ENCODE measurements around the gene H2AZ1. TPM values are rescaled to one million over a fixed set of nuclear protein-coding genes. Genes with fewer than 3 reads are reported as not detected.
A peak's percentile ranks its signal among the peaks of the same experiment; 100 is the strongest.

H2AZ1 gene
- total and polyA plus RNA-seq, 4 donors, result 86.6 to 189 (median 114) TPM

- no peaks in the 10 kb centered on the region for H3K36me3 ChIP-seq (ENCODE audit: control insufficient read depth in 1 of 2, insufficient read depth in 2 of 2, low read length in 1 of 2)
- intact Hi-C loops (cut with DNase I), result loop anchor here (2.0 to 5.0 kb wide), 4 partner anchors 55 to 387 kb away; partner anchors contain the start of gene LAMTOR3 (in 2 of the 2)
- ATAC-seq (ENCODE audit: low FRiP score) (no peak), DNase-seq (no peak)
- no peaks in the 10 kb centered on the region for H3K4me1 ChIP-seq (ENCODE audit: control insufficient read depth in 1 of 2, insufficient read depth in 2 of 2, low read length in 2 of 2)
- no peaks in the 10 kb centered on the region for H3K9me3 ChIP-seq (ENCODE audit: control insufficient read depth, low read length)
- H3K27ac ChIP-seq (ENCODE audit: low read depth in 1 of 2, low read length in 2 of 2), result peak overlapping the region; percentile 17 to 23
- WGBS, 2 donors, result 52 to 60% methylated on average over 4 of the region's 4 CpGs
- H3K4me3 ChIP-seq (ENCODE audit: low read length in 2 of 2), result no peak overlapping the region
- no peaks in the 10 kb centered on the region for H3K27me3 ChIP-seq (ENCODE audit: control insufficient read depth in 1 of 2, insufficient read depth in 2 of 2, low read length in 1 of 2)
Measured at GRCh38 chr4:99947608-99948007, 2.5 kb downstream of the H2AZ1 start.

- Histone ChIP-seq H3K36me3 (ENCODE audit: control insufficient read depth in 1 of 2, insufficient read depth in 2 of 2, low read length in 1 of 2) (no peaks in the 10 kb centered on the region), H3K27me3 (ENCODE audit: control insufficient read depth in 1 of 2, insufficient read depth in 2 of 2, low read length in 1 of 2) (no peaks in the 10 kb centered on the region), H3K4me3 (ENCODE audit: low read length in 2 of 2) (peak overlapping the region; percentile 78 to 97), H3K9me3 (ENCODE audit: control insufficient read depth, low read length) (no peaks in the 10 kb centered on the region), H3K4me1 (ENCODE audit: control insufficient read depth in 1 of 2, insufficient read depth in 2 of 2, low read length in 2 of 2) (no peaks in the 10 kb centered on the region), H3K27ac (ENCODE audit: low read depth in 1 of 2, low read length in 2 of 2) (peak overlapping the region; percentile 23 to 97)
- whole genome bisulfite sequencing, 2 donors, result 9 to 10% methylated on average over 8 of the region's 8 CpGs
- no peak for DNase-seq
- no peak for ATAC-seq (ENCODE audit: low FRiP score)
- intact Hi-C loops (cut with DNase I), result loop anchor here (2.0 to 5.0 kb wide), 3 partner anchors 55 to 384 kb away; partner anchors contain the start of gene LAMTOR3 (in 2 of the 2)
Measured at GRCh38 chr4:99947190-99947578, 2.9 kb downstream of the H2AZ1 start.

- 1% methylated on average over 53 to 87 of the region's 87 CpGs for WGBS, 2 donors
- H3K36me3 ChIP-seq (ENCODE audit: control insufficient read depth in 1 of 2, insufficient read depth in 2 of 2, low read length in 1 of 2), result no peaks in the 10 kb centered on the region
- no peaks in the 10 kb centered on the region for H3K4me1 ChIP-seq (ENCODE audit: control insufficient read depth in 1 of 2, insufficient read depth in 2 of 2, low read length in 2 of 2)
- ATAC-seq (ENCODE audit: low FRiP score), result peak; percentile 79
- intact Hi-C loops (cut with DNase I), result loop anchor here (2.0 to 5.0 kb wide), 3 partner anchors 54 to 384 kb away; partner anchors contain the start of gene LAMTOR3 (in 2 of the 2)
- peak within 1 kb of the TSS; percentile 92 to 97 for H3K27ac ChIP-seq (ENCODE audit: low read depth in 1 of 2, low read length in 2 of 2)
- DNase-seq, result peak; percentile 87 to 93
- H3K9me3 ChIP-seq (ENCODE audit: control insufficient read depth, low read length), result no peaks in the 10 kb centered on the region
- no peaks in the 10 kb centered on the region for H3K27me3 ChIP-seq (ENCODE audit: control insufficient read depth in 1 of 2, insufficient read depth in 2 of 2, low read length in 1 of 2)
- peak within 1 kb of the TSS; percentile 94 to 97 for H3K4me3 ChIP-seq (ENCODE audit: low read length in 2 of 2)
Measured at GRCh38 chr4:99946356-99947189, 3.5 kb downstream of the H2AZ1 start, which contains the start of gene DNAJB14. DNAJB14 (minus strand) TSS chr4:99946618; CDS start chr4:99946571, 47 bp downstream.

GRCh38 chr4:99945718-99946355 is 4.2 kb downstream of the H2AZ1 start:
- DNase-seq (peak in 1 of 2 donors; percentile 81), ATAC-seq (ENCODE audit: low FRiP score) (peak; percentile 21)
- Histone ChIP-seq H3K9me3 (ENCODE audit: control insufficient read depth, low read length) (no peaks in the 10 kb centered on the region), H3K4me3 (ENCODE audit: low read length in 2 of 2) (peak overlapping the region; percentile 94 to 97), H3K36me3 (ENCODE audit: control insufficient read depth in 1 of 2, insufficient read depth in 2 of 2, low read length in 1 of 2) (no peaks in the 10 kb centered on the region), H3K4me1 (ENCODE audit: control insufficient read depth in 1 of 2, insufficient read depth in 2 of 2, low read length in 2 of 2) (no peaks in the 10 kb centered on the region), H3K27ac (ENCODE audit: low read depth in 1 of 2, low read length in 2 of 2) (peak overlapping the region; percentile 92 to 97), H3K27me3 (ENCODE audit: control insufficient read depth in 1 of 2, insufficient read depth in 2 of 2, low read length in 1 of 2) (no peaks in the 10 kb centered on the region)
- 0 to 1% methylated on average over 25 of the region's 25 CpGs for WGBS, 2 donors
- intact Hi-C loops (cut with DNase I), result loop anchor here (2.0 to 5.0 kb wide), 3 partner anchors 54 to 383 kb away; partner anchors contain the start of gene LAMTOR3 (in 2 of the 2)

GRCh38 chr4:99943904-99944437 is 6.1 kb downstream of the H2AZ1 start:
- DNase-seq (no peak), ATAC-seq (ENCODE audit: low FRiP score) (no peak)
- no peaks in the 10 kb centered on the region for H3K9me3 ChIP-seq (ENCODE audit: control insufficient read depth, low read length)
- H3K36me3 ChIP-seq (ENCODE audit: control insufficient read depth in 1 of 2, insufficient read depth in 2 of 2, low read length in 1 of 2), result no peaks in the 10 kb centered on the region
- 92% methylated on average over 2 of the region's 2 CpGs for WGBS, 2 donors
- H3K27me3 ChIP-seq (ENCODE audit: control insufficient read depth in 1 of 2, insufficient read depth in 2 of 2, low read length in 1 of 2), result no peaks in the 10 kb centered on the region
- intact Hi-C loops (cut with DNase I), result no loop called here
- H3K4me3 ChIP-seq (ENCODE audit: low read length in 2 of 2), result no peak overlapping the region
- no peaks in the 10 kb centered on the region for H3K4me1 ChIP-seq (ENCODE audit: control insufficient read depth in 1 of 2, insufficient read depth in 2 of 2, low read length in 2 of 2)
- H3K27ac ChIP-seq (ENCODE audit: low read depth in 1 of 2, low read length in 2 of 2), result no peak overlapping the region

- no peaks in the 10 kb centered on the region for H3K36me3 ChIP-seq (ENCODE audit: control insufficient read depth in 1 of 2, insufficient read depth in 2 of 2, low read length in 1 of 2)
- intact Hi-C loops (cut with DNase I), result no loop called here
- WGBS, 2 donors, result 91 to 93% methylated on average over 3 of the region's 3 CpGs
- no peak overlapping the region for H3K4me3 ChIP-seq (ENCODE audit: low read length in 2 of 2)
- no peaks in the 10 kb centered on the region for H3K4me1 ChIP-seq (ENCODE audit: control insufficient read depth in 1 of 2, insufficient read depth in 2 of 2, low read length in 2 of 2)
- H3K9me3 ChIP-seq (ENCODE audit: control insufficient read depth, low read length), result no peaks in the 10 kb centered on the region
- no peaks in the 10 kb centered on the region for H3K27me3 ChIP-seq (ENCODE audit: control insufficient read depth in 1 of 2, insufficient read depth in 2 of 2, low read length in 1 of 2)
- ATAC-seq (ENCODE audit: low FRiP score), result no peak
- DNase-seq, result no peak
- H3K27ac ChIP-seq (ENCODE audit: low read depth in 1 of 2, low read length in 2 of 2), result no peak overlapping the region
Measured at GRCh38 chr4:99938243-99938753, 11.8 kb downstream of the H2AZ1 start.

- Histone ChIP-seq H3K27ac (ENCODE audit: low read depth in 1 of 2, low read length in 2 of 2) (no peak overlapping the region), H3K9me3 (ENCODE audit: control insufficient read depth, low read length) (no peaks in the 10 kb centered on the region), H3K27me3 (ENCODE audit: control insufficient read depth in 1 of 2, insufficient read depth in 2 of 2, low read length in 1 of 2) (no peaks in the 10 kb centered on the region), H3K4me1 (ENCODE audit: control insufficient read depth in 1 of 2, insufficient read depth in 2 of 2, low read length in 2 of 2) (no peaks in the 10 kb centered on the region), H3K36me3 (ENCODE audit: control insufficient read depth in 1 of 2, insufficient read depth in 2 of 2, low read length in 1 of 2) (no peaks in the 10 kb centered on the region), H3K4me3 (ENCODE audit: low read length in 2 of 2) (no peak overlapping the region)
- DNase-seq, result no peak
- no peak for ATAC-seq (ENCODE audit: low FRiP score)
- intact Hi-C loops (cut with DNase I), result no loop called here
Measured at GRCh38 chr4:99934891-99935290, 15.2 kb downstream of the H2AZ1 start.

- 84 to 85% methylated on average over 2 of the region's 2 CpGs for WGBS, 2 donors
- peaks cover 0 to 4% of the 10 kb centered on the region in 2 donors for H3K36me3 ChIP-seq (ENCODE audit: control insufficient read depth in 1 of 2, insufficient read depth in 2 of 2, low read length in 1 of 2)
Measured at GRCh38 chr4:99927566-99927965, 22.5 kb downstream of the H2AZ1 start.

More at GRCh38 chr4:99927566-99927965, 22.5 kb downstream of the H2AZ1 start:
- no peaks in the 10 kb centered on the region for H3K9me3 ChIP-seq (ENCODE audit: control insufficient read depth, low read length)
- intact Hi-C loops (cut with DNase I), result no loop called here
- H3K4me1 ChIP-seq (ENCODE audit: control insufficient read depth in 1 of 2, insufficient read depth in 2 of 2, low read length in 2 of 2), result no peaks in the 10 kb centered on the region
- H3K4me3 ChIP-seq (ENCODE audit: low read length in 2 of 2), result no peak overlapping the region
- ATAC-seq (ENCODE audit: low FRiP score), result no peak
- H3K27me3 ChIP-seq (ENCODE audit: control insufficient read depth in 1 of 2, insufficient read depth in 2 of 2, low read length in 1 of 2), result no peaks in the 10 kb centered on the region
- no peak overlapping the region for H3K27ac ChIP-seq (ENCODE audit: low read depth in 1 of 2, low read length in 2 of 2)
- no peak for DNase-seq

Measured in aorta (tissue), 5 donors.